PC-3 (cell line): ENCODE measurements around the gene POLD4. TPM values are rescaled to one million over a fixed set of nuclear protein-coding genes. Genes with fewer than 3 reads are reported as not detected.

Source experiments
- ATAC-seq: fragments of 200-7000 bp; cut with Tn5 transposase; 2 replicates; pipeline ENCODE4 v1.9.1; 2020; ENCODE audit warnings: mild to moderate bottlenecking, moderate library complexity
- BruUV-seq: library from RNA; stranded (reverse); fragments of 400-500 nt; replicated peaks from 2 replicates; lab custom pipeline; 2021; lab: Mats Ljungman, UMichigan
- CTCF ChIA-PET: fragments of 300-600 bp; sonication (Branson Sonifier 250); formaldehyde crosslinking; loops from one replicate; lab custom pipeline; 2022; ENCODE audit warnings: antibody characterized with exemption; lab: Charles Lee
- POLR2A ChIA-PET: fragments of 300-600 bp; sonication (Branson Sonifier 250); formaldehyde crosslinking; loops from one replicate; lab custom pipeline; 2022; ENCODE audit warnings: antibody characterized with exemption; ENCODE audit not compliant: unreplicated experiment; lab: Charles Lee
- DNase-seq: peaks from one replicate; pipeline ENCODE4 v3.0.0-alpha.2; 2015
- H2AFZ ChIP-seq: fragments of 300-600 bp; sonication (generic); 2 replicates; pipeline ENCODE4 v1.6.0; 2016; ENCODE audit warnings: antibody characterized with exemption, low read length
- H3F3A ChIP-seq: fragments of 300-600 bp; sonication (generic); one replicate; pipeline ENCODE4 v1.6.0; 2017; ENCODE audit warnings: antibody characterized with exemption, low read length, control low read depth, mild to moderate bottlenecking; ENCODE audit not compliant: unreplicated experiment
- H3K27ac ChIP-seq: fragments of 300-600 bp; sonication (generic); 2 replicates; pipeline ENCODE4 v1.5.1; 2016; ENCODE audit warnings: mild to moderate bottlenecking, low read length
- H3K27me3 ChIP-seq: fragments of 300-600 bp; sonication (generic); 2 replicates; pipeline ENCODE4 v1.6.1; 2016; ENCODE audit warnings: low read length, mixed read lengths
- H3K36me3 ChIP-seq: fragments of 300-600 bp; sonication (generic); 2 replicates; pipeline ENCODE4 v1.6.1; 2016; ENCODE audit warnings: low read depth, mixed run types, low read length, mixed read lengths
- H3K4me1 ChIP-seq: fragments of 300-600 bp; sonication (generic); 2 replicates; pipeline ENCODE4 v1.5.1; 2016; ENCODE audit warnings: low read length; ENCODE audit not compliant: insufficient read depth
- H3K4me2 ChIP-seq: fragments of 300-600 bp; sonication (generic); 2 replicates; pipeline ENCODE4 v1.6.0; 2016; ENCODE audit warnings: low read length
- H3K4me3 ChIP-seq: fragments of 300-600 bp; sonication (generic); 2 replicates; pipeline ENCODE4 v1.5.1; 2016; ENCODE audit warnings: mild to moderate bottlenecking, low read length, mixed read lengths
- H3K79me2 ChIP-seq: fragments of 300-600 bp; sonication (generic); 2 replicates; pipeline ENCODE4 v1.6.1; 2017; ENCODE audit warnings: low read length, mixed read lengths
- H3K9ac ChIP-seq: fragments of 300-600 bp; sonication (generic); 2 replicates; pipeline ENCODE4 v1.6.0; 2016; ENCODE audit warnings: mild to moderate bottlenecking, low read length
- H3K9me2 ChIP-seq: fragments of 300-600 bp; sonication (generic); replicated peaks from 2 replicates; pipeline ENCODE4 v1.6.1; 2016; ENCODE audit warnings: mixed run types, low read length, mixed read lengths
- H3K9me3 ChIP-seq: fragments of 300-600 bp; sonication (generic); 2 replicates; pipeline ENCODE4 v1.6.1; 2016; ENCODE audit warnings: low read length, mixed read lengths
- H4K20me1 ChIP-seq: fragments of 300-600 bp; sonication (generic); 2 replicates; pipeline ENCODE4 v1.6.1; 2016; ENCODE audit warnings: low read length, mixed read lengths
- CTCF ChIP-seq: fragments of 300-600 bp; sonication (generic); conservative IDR thresholded peaks from 2 replicates; pipeline ENCODE4 v1.5.1; 2017; ENCODE audit warnings: antibody characterized with exemption, low read depth, mild to moderate bottlenecking, low read length
- EZH2 ChIP-seq: fragments of 300-600 bp; sonication (generic); IDR thresholded peaks from one replicate; pipeline ENCODE4 v1.6.1; 2017; ENCODE audit warnings: antibody characterized with exemption, mild to moderate bottlenecking, low read length; ENCODE audit not compliant: unreplicated experiment
- EZH2phosphoT487 ChIP-seq: fragments of 300-600 bp; sonication (generic); IDR thresholded peaks from 2 replicates; pipeline ENCODE4 v1.6.1; 2018; ENCODE audit warnings: mild to moderate bottlenecking, antibody characterized with exemption, low read length, borderline replicate concordance
- intact Hi-C: fragments of 100-400 bp; cut with micrococcal nuclease; formaldehyde crosslinking; loops from 2 replicates; pipeline ENCODE4 v1.9.0; 2023
- total RNA-seq: library from RNA; depleted of rRNA; stranded (reverse); fragments of >200 nt; gene quantifications from 2 replicates; pipeline ENCODE4 v1.2.3, GENCODE V29; 2014

The POLD4 gene
- total RNA-seq, 1 experiment from 2014 or later: 81.5 TPM

- Histone ChIP-seq H4K20me1 (no peaks in the 10 kb centered on the region), H3K9ac (no peak overlapping the region), H3K4me3 (no peak overlapping the region), H3K4me1 (peaks cover 23% of the 10 kb centered on the region), H3K36me3 (peaks cover 7% of the 10 kb centered on the region; the same call in 1 of the 2 replicates), H2AFZ (no peak overlapping the region), H3K9me3 (no peaks in the 10 kb centered on the region), H3F3A (peaks cover 5% of the 10 kb centered on the region), H3K27ac (no peak overlapping the region), H3K27me3 (no peaks in the 10 kb centered on the region), H3K4me2 (no peak overlapping the region), H3K79me2 (no peaks in the 10 kb centered on the region), H3K9me2 (no peaks in the 10 kb centered on the region)
- CTCF ChIA-PET: no interaction called here
- POLR2A ChIA-PET: no interaction called here
- ATAC-seq: no peak
- BruUV-seq: no TSS peak
- TF ChIP-seq EZH2: no peak
- no peak for TF ChIP-seq EZH2phosphoT487
- TF ChIP-seq CTCF: no peak
- intact Hi-C loops: no loop called here
- DNase-seq: no peak
Measured at GRCh38 chr11:67310246-67311050, 42.9 kb downstream of the POLD4 start.

GRCh38 chr11:67309661-67310061 lies 43.7 kb downstream of the POLD4 start:
- no peak overlapping the region for H3K9ac ChIP-seq
- CTCF ChIA-PET: no interaction called here

More at GRCh38 chr11:67309661-67310061, 43.7 kb downstream of the POLD4 start:
- intact Hi-C loops: no loop called here
- Histone ChIP-seq H3K36me3 (peaks cover 7% of the 10 kb centered on the region; the same call in 1 of the 2 replicates), H3F3A (peaks cover 5% of the 10 kb centered on the region), H3K4me3 (no peak overlapping the region), H3K27ac (no peak overlapping the region), H3K9me2 (no peaks in the 10 kb centered on the region), H3K9me3 (no peaks in the 10 kb centered on the region), H3K27me3 (no peaks in the 10 kb centered on the region), H3K4me2 (no peak overlapping the region), H2AFZ (no peak overlapping the region), H3K4me1 (peaks cover 27% of the 10 kb centered on the region), H4K20me1 (no peaks in the 10 kb centered on the region), H3K79me2 (peaks cover 4% of the 10 kb centered on the region)
- DNase-seq (no peak), ATAC-seq (no peak)
- TF ChIP-seq CTCF: no peak
- TF ChIP-seq EZH2phosphoT487: no peak
- TF ChIP-seq EZH2: no peak
- BruUV-seq: no TSS peak
- POLR2A ChIA-PET: no interaction called here
